RWPE2 (cell line): Measurements from ENCODE around the gene MISP.
"Not testable (repeated sequence)": the region's sequence is repeated elsewhere in the genome, so short reads cannot be mapped to it uniquely, and the experiment has no call there.

Source experiments
- ATAC-seq: fragments of 200-7000 bp; cut with Tn5 transposase; 3 replicates; pipeline ENCODE4 v1.9.1; 2021; ENCODE audit warnings: low read depth
- DNase-seq: peaks from one replicate; pipeline ENCODE4 v3.0.0-alpha.2; 2020; ENCODE audit warnings: low spot score
- H3K27ac ChIP-seq: fragments of 450-650 bp; 2 replicates; pipeline ENCODE4 v1.5.1; 2017; ENCODE audit warnings: mild to moderate bottlenecking; ENCODE audit not compliant: poor library complexity, severe bottlenecking
- H3K27me3 ChIP-seq: fragments of 250-450 bp; sonication (Bioruptor Pico); 2 replicates; pipeline ENCODE4 v1.5.1; 2021; ENCODE audit warnings: mild to moderate bottlenecking, moderate library complexity; ENCODE audit not compliant: insufficient read depth, poor library complexity, severe bottlenecking
- H3K36me3 ChIP-seq: fragments of 250-450 bp; sonication (Bioruptor Pico); 2 replicates; pipeline ENCODE4 v1.5.1; 2020; ENCODE audit warnings: low read depth, mild to moderate bottlenecking, moderate library complexity
- H3K4me1 ChIP-seq: fragments of 250-450 bp; sonication (Bioruptor Pico); 2 replicates; pipeline ENCODE4 v1.5.1; 2021; ENCODE audit warnings: mild to moderate bottlenecking, moderate library complexity; ENCODE audit not compliant: insufficient read depth, poor library complexity, severe bottlenecking
- H3K4me3 ChIP-seq: fragments of 250-450 bp; sonication (Bioruptor Pico); 2 replicates; pipeline ENCODE4 v1.5.1; 2021; ENCODE audit warnings: mild to moderate bottlenecking, moderate library complexity; ENCODE audit not compliant: severe bottlenecking
- H3K9me3 ChIP-seq: fragments of 250-450 bp; sonication (Bioruptor Pico); 2 replicates; pipeline ENCODE4 v1.5.1; 2021; ENCODE audit warnings: mild to moderate bottlenecking, moderate library complexity; ENCODE audit not compliant: severe bottlenecking
- TF ChIP-seq, protein P1 (sequence below): fragments of 450-650 bp; IDR thresholded peaks from one replicate; pipeline ENCODE4 v1.5.1; 2017; ENCODE audit warnings: mild to moderate bottlenecking, moderate library complexity; ENCODE audit not compliant: poor library complexity, severe bottlenecking

Gene MISP

DNA sequence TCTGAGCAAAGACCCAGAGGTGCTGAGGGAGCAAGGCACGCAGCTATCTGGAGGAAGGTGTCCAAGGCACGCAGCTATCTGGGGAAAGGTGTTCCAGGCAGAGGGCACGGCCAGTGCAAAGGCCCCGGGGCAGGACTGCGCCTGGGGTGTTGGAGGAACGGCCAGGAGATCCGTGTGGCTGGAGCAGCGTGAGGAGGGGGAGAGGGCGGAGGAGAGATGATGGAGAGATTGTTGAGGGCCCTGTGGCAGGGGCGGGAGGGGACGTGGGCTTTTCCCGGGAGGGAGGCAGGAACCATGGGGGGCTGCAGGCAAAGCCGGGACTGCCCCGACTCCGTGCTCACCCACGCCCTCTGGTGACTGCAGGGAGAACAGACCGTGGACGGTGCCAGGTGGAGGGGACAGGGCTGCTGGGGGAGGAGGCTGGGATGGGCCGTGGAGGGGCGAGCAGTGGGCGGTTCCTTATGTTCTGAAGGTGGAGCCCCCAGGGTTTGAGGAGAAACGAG, 13.3 kb upstream of the MISP start:
- TF ChIP-seq, protein P1, sequence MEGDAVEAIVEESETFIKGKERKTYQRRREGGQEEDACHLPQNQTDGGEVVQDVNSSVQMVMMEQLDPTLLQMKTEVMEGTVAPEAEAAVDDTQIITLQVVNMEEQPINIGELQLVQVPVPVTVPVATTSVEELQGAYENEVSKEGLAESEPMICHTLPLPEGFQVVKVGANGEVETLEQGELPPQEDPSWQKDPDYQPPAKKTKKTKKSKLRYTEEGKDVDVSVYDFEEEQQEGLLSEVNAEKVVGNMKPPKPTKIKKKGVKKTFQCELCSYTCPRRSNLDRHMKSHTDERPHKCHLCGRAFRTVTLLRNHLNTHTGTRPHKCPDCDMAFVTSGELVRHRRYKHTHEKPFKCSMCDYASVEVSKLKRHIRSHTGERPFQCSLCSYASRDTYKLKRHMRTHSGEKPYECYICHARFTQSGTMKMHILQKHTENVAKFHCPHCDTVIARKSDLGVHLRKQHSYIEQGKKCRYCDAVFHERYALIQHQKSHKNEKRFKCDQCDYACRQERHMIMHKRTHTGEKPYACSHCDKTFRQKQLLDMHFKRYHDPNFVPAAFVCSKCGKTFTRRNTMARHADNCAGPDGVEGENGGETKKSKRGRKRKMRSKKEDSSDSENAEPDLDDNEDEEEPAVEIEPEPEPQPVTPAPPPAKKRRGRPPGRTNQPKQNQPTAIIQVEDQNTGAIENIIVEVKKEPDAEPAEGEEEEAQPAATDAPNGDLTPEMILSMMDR: peak; percentile 26
- no peak overlapping the region for H3K4me3 ChIP-seq
- no peaks in the 10 kb centered on the region for H3K27me3 ChIP-seq
- ATAC-seq: peak; percentile 41; the same call in 1 of the 3 replicates
- H3K36me3 ChIP-seq: no peaks in the 10 kb centered on the region
- H3K4me1 ChIP-seq: no peaks in the 10 kb centered on the region
- DNase-seq: peak; percentile 51
- H3K27ac ChIP-seq: no peak overlapping the region
- no peaks in the 10 kb centered on the region for H3K9me3 ChIP-seq

DNA sequence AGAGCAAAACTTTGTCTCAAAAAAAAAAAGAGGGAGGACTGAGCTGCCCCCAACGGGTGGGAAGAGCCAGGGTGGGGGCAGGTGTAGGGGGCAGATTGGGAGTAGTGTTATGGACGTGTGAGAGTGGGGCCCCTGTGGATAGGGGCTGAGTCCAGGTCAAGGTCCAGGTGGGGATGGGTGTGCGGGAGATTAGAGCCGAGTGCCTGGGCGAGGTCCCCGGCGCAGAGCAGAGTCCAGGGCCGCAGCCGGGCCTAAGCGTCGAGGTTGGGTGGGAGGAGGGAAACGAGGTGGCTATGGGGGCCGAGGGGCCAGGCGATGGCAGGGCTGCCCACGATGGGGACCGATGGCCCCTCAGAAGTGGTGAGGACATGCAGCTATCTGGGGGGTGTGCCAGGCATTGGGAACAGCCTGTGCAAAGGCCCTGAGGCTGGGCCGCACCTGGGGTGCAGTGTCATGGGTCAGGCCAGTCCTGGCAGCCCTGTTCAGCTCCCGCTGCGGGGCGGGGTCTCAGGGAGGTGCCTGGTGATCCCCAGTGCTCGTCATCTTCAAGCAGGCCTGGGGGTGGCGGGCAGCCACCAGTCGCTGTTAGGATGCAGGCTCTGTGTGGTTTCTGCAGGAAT, 12.3 kb upstream of the MISP start:
- TF ChIP-seq, protein P1: no peak
- DNase-seq (peak; percentile 58), ATAC-seq (no peak)
- H3K4me1 ChIP-seq: no peaks in the 10 kb centered on the region
- no peak overlapping the region for H3K4me3 ChIP-seq
- H3K9me3 ChIP-seq: no peaks in the 10 kb centered on the region
- no peaks in the 10 kb centered on the region for H3K36me3 ChIP-seq
- no peak overlapping the region for H3K27ac ChIP-seq
- H3K27me3 ChIP-seq: no peaks in the 10 kb centered on the region

DNA sequence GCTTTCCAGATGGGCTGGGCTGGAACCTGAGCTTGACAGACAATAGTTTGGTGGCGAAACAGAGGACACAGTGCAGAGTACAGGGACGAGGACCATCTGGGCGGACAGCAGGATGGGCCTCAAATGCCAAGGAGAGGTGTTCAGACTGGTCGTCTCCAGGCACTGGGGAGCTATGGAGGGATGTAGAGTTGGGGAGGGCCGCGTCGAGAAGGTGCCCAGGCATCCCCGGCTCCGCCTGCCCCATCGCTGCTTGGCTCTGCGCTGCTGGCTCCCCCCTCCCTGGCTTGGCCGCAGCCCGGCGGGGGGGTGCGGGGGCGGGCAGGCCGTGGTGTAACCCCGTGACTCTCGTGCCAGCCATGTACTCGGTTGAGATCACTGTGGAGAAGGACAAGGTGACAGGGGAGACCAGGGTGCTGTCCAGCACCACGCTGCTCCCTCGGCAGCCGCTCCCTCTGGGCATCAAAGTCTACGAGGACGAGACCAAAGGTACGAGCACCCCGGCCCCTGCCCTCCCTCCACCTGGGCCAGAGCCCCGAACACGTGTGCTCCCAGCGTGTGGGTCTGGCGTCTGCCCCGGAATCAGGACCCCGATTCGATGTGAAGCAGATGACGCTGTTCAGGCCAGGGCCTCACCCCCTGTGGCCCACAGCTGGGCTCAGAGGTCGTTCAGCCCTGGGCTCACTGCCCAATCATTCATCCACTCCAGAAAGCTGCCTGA, 10.8 kb upstream of the MISP start:
- Histone ChIP-seq H3K36me3 (no peaks in the 10 kb centered on the region), H3K4me1 (no peaks in the 10 kb centered on the region), H3K9me3 (no peaks in the 10 kb centered on the region), H3K27me3 (no peaks in the 10 kb centered on the region), H3K4me3 (no peak overlapping the region), H3K27ac (no peak overlapping the region)
- no peak for ATAC-seq
- DNase-seq: peak; percentile 52
- TF ChIP-seq, protein P1: no peak

DNA sequence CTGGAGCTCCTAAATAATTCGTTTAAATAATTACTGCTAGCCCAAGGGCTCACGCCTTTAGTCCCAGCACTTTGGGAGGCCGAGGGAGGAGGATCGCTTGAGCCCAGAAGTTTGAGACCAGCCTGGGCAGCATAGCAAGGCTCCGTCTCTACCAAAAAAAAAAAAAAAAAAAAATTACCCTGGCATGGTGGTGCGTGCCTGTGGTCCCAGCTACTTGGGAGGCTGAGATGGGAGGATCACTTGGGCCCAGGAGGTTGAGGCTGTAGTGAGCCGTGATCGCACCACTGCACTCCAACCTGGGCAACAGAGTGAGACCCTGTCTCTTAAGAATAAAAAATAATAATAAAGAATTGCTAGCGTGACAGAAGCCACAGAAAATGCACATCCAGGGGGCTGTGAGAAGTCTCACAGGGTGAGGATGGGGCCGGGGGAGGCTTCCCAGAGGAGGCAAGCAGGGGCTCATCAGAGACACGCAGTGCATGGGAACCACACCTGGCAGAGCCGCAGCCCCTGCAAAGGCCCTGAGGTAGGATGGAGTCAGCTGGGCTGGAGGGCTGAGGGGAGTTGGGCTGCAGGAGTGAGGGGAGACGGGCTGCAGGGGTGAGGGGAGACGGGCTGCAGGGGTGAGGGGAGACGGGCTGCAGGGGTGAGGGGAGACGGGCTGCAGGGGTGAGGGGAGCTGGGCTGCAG, 10.0 kb upstream of the MISP start:
- not testable (repeated sequence) for H3K9me3 ChIP-seq, H3K4me3 ChIP-seq, H3K27me3 ChIP-seq, H3K27ac ChIP-seq, H3K36me3 ChIP-seq, DNase-seq, H3K4me1 ChIP-seq, ATAC-seq

DNA sequence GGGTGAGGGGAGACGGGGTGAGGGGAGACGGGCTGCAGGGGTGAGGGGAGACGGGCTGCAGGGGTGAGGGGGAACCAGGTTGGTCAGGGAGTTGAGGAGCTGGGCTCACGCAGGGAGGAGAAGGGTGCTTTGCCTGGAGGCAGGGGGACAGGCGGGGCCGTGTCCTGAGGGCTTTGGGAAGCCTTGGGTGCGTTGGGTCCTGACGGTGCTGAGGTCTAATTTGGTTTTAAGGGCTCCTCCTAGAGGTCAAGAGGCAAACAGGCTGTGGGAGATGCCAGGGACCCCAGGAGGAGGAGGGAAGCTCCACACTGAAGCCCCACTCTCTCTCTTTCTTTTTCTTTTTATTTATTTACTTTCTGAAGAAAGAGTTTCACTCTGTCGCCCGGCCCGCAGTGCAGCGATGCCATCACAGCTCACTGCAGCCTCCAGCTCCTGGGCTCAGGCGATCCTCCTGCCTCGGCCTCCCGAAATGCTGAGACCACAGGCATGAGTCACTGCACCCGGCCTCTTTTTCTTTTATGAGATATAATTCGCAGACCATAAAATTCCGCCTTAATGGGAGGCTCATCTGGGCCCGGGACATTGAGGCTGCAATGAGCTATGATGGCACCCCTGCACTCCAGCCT, 9.3 kb upstream of the MISP start:
- H3K27me3 ChIP-seq: no peaks in the 10 kb centered on the region
- TF ChIP-seq, protein P1: no peak
- DNase-seq (no peak), ATAC-seq (no peak; the same call in 2 of the 3 replicates)
- H3K4me1 ChIP-seq: no peaks in the 10 kb centered on the region
- no peak overlapping the region for H3K27ac ChIP-seq
- no peaks in the 10 kb centered on the region for H3K36me3 ChIP-seq
- no peaks in the 10 kb centered on the region for H3K9me3 ChIP-seq
- H3K4me3 ChIP-seq: no peak overlapping the region
